Activated CD4-positive, alpha-beta T cell treated with anti-CD3 and anti-CD28 coated beads for 4 hours (primary cell): ENCODE results near the gene C12orf42.

ENCODE experiments used
- DNase-seq, 2 donors: peaks; one replicate each; pipeline ENCODE4 v3.0.0-alpha.2; 2020

C12orf42 gene

DNA sequence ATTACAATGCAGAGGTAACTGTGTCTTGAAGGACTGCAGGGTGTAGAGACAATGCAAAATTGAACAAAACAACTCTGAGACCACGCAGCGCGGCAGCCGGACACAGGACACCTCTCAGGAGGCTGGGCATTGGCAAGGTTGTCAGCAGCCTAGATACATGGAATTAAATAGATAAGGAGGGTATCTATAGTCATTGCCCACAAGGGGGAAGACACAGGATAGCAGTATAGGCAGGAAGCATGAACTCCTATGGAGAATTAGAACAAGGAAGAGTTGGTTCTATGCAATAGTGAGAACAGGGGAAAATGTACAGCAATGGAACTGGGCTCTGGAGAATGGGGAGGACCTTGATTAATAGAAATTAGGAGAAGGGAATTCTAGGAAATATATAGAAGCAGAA is 164.1 kb downstream of the C12orf42 start:
- DNase-seq, result no peak

DNA sequence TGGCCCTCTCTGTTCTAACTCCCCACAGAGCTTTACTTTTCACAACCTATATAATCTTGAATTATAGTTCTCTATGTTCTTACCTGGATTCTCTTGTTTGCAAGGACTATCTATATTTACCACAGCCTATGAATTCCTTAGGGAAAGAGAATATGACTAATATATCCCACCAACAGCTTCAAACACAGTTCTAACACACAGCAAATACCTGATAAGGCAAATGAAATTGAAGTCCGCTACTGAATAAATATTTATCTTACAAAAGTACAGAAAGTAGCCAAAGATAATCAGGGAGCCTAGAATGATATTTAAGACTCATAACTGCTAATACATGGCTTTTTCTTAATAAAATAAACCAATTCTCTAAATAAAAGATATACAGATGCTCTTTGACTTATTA is 165.1 kb downstream of the C12orf42 start:
- DNase-seq, result no peak

DNA sequence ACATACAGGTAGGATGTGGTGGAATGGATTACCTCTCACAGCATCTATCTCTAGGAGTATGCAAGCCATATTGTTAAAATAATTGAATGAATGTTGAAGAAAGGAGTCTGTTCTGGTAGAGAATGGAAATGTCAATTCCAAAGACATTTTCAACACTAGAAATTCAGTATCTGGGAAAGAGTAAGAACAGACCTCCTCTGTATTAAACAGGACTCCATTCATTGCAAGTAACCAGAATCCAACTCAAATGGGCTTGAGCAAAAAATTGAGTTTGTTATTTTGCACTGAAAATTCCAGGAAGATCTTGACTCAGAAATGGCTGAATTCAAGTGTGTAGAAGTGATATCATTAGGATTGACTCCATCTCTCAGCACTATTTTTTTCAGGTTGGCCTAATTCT is 168.1 kb downstream of the C12orf42 start:
- no peak for DNase-seq

DNA sequence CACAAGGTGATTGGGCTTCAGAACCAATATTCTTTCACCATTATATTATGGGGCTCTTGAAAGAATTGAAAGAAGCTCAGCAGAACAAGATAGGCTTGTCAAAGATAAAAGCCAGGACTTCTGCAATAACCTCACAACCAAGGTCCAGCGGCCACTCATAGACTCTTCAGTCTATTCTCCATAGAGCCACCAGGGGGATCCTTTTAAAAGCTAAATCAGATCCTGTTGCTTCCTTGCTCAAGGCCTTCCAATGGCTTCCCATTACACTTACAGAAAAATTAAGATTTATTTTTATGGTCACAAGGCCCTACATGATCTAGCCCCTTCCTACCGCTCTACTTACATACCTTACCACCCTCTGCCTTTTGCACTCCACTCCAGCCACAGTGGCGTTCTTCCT is 169.6 kb downstream of the C12orf42 start:
- DNase-seq, result no peak

DNA sequence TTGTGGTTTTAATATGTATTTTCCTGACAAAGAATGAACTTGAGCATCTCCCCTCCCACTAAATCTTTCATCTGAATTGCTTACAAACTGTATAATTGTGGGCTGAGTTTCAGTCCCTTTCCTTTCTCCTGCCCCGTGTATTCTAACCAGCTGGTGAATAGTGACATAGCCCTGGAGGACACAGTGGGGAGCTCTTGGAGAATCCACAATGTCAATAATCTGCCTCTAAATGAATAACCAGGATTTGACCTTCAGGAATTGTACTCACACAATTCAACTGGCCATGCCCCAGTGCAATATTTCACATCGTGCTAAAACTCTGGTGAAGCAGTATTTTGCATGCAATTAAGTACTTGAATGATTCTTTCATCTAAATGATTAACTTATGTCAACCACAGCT is 177.2 kb downstream of the C12orf42 start:
- DNase-seq, result no peak

DNA sequence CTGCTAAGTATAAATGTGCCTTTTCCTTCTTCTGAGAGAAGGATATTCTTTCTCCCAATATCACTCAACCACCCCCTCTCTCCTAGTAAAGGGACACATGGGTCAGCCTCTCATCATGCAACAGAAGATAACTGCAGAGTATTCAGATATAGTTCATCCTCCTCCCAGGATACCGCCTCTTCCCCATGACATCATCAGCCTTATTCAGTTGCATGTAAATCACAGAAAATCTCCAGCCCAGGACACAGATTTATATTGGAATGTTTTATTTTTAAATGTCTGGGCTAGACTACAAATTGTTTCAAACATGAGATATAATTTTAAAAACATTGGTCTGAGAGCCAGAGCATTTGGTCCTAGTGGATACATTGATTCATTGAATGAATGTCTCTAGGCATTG is 178.5 kb downstream of the C12orf42 start:
- no peak for DNase-seq

DNA sequence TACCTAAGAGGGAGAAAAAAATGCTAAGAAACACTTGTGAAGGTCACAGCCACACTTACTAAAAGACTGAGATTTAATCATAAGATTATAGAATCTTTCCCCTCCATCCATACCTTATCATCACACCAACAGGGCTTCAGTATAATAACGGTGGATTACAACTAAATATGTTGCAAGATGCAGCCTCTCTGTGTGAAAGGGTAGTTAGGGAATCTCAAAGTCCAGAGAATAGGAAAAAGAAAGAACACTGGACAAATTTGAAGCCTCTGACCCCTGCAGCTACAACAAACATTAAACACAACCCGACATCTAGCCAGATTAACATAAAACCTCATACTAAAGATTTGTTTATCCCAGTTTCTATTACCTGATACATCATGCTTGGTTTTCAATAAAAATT is 181.0 kb downstream of the C12orf42 start:
- DNase-seq, result no peak

DNA sequence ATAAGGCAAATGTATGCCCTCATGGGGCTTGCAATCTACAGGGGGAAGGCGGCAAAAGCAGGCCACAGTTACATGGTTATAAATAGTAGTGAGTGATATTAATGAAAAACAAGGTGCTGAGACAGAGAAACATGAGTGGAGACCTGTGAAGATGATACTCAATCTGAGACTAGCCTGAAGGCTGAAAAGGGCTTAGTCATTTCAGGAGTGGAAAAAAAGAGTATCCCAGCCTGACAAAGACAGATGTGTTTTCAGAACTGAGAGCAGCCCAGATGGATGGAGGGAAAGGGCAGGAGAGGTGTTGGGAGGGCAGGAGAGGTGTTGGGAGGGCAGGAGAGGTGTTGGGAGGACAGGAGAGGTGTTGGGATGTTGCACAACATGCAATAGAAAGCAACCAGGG is 181.9 kb downstream of the C12orf42 start:
- no peak for DNase-seq

DNA sequence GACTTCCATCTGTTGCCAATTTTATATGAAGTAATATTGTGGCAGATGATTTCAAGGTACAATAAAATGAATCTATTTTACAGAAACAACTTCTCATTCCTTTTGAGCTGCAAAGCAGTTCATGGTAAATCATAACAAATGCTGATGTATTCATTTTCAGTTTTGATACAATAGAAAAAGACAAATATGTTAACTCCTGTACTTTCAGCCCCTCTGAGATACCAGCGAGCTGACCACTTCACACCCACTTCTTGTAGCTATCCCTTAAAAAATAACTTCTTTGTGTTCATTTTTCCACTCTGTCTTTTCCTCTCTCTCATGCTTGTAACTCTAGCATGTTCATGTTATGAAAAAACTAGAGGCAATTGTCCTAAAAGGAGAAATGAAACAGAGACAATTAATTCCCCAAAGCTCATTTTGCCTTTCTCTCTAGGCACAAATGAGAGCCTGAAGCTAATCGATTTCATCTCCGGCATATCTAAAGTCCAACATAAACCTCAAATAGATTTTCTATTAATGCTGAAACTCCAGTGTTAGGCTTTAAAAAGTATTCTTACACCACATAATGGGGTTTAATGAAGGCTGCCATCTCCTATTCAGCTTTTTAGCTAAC is 182.9 kb downstream of the C12orf42 start:
- no peak for DNase-seq

DNA sequence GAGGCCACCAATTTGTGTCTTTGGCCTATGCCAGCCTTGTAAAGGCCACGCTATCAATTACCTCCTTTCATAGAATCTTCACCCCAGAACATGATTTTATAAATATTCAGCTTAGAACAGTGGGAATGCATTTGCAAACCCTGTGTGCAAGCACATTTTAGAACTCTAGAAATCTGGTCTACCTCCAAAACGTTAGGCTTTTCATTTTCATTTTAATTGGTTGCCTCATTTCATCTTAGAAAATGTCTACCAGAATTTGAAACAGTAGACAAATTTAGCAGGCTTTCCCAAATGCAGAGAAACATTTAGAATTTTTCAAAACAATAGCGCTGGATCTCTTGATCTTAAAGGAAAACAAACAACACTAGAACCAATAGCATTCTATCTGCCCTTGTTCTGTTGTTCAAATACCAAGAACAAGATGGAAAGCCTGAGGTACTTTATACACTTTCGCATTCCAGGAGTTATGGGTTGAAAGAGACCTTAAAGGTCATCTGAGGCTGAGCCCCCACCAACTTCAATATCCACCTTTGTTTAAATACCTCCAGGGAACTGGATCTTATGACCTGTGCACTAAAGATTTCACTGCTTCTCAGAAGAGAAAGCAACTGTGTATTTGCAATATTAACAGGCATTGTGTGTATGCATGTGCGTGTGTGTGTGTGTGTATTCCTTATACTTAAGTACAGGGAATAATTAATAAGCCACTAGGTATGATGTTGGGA is 185.1 kb downstream of the C12orf42 start:
- DNase-seq, result no peak

DNA sequence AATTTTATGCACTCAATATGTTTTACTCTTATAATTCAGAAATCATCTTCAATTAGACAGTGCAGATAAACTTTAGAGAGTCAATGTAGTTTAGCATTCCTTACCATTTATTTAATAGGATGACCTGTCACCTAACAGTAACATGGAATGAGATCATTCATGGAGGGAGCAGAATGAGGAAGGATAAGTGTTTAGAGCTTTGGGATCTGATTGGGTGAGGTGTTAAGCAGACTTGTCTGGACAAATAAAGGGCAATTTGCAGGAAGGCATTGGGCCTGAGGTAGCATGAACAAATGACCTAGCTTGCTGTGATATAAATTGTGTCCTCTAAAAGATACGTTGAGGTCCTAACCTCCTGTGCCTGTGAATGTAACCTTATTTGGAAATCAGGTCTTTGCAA is 187.4 kb downstream of the C12orf42 start:
- no peak for DNase-seq

DNA sequence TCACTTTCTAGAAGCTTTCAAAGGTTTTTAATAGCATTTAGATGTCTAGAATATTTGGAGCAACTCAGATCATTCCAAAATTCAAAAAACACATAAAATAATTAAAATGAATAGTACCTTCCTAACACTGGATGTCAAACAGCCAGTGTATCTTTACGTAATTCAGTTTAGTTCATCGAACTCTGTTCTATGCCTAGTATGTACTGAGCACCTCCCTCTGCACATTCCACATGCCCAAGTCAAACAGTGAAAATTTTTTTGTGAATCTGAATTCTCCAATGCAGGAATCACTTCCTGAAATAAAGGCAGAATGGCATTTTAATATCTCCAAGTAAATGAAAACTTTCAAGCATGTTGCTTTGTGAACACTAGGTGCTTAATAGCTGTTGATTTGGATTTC is 192.3 kb downstream of the C12orf42 start:
- DNase-seq, result no peak

DNA sequence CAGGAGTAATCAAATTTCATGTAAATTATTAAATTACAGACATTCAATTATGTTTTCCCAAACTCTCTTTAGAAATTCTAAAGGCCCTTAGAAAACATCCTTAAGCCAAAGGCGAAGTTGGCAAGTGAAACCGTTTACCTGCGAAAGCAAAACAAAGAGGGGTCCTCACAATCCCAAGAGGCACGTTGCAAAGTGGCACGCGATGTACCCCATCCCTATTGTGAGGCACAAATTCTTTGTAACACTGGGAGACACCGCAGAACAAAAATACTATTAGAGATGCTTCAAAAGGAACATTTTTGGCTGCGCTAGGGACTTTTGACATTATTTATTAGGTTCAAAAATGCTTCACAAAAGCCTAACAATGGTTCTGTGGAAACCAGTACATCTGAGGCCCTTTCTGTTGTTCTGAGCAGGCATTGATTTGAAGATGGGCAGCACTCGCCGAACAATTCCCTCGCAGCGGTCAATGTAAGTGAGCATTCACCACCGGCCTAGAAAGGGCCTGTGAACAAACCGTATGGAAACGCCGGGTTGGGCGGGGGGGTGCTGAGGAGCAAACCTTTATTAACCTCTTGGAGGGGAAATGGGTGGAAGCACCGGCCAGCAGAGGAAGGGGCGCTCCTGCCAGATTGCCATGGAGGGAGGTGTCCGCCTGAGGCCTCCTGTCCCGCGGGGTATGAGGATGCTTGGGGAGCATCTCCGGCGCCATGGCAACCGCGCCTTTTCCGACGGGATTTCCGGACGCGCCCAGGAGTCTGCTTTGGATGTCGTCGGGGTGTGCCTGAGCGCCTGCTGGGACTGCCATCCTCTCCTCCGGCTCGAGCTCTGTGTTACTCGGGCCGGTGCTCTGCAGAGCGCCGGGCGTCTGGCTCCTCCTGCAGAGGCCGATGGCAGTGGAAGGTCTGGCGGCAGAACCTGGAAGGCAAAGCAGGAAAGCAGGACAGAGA is 193.9 kb downstream of the C12orf42 start:
- no peak for DNase-seq

DNA sequence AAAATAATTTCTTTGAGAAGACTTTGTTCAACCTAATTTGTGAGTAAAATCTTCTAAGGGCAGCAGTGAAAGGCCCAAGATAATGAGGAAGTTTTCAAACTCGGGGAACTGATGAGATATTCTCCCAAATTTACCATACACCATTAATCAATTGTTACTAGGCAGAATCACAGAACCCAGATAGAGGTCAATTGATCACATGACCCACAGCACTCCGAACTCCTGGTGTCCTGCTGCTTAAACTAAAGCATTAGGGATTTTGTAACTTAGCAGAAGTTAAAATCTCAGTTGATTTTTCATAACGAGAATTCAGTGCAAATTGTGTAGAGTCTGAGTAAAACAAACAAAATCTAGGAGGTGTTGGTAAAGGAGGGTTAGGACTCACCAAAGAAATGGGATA is 207.8 kb downstream of the C12orf42 start:
- no peak for DNase-seq

DNA sequence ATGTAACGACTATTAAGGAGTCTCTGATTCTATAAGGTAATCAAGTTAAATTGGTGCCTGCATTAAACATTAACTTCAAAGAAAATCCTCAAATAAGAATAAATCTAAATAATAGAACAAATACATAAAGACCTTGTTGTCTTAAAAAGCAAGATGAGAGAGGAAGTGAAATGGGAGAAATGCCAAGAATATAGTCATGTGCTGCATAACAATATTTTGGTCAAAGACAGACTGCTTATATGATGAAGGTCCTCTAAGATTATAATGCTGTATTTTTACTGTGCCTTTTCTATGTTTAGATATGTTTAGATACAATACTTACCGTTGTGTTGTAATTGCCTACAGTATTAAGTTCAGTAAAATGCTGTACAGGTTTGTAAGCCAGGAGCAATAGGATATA is 213.6 kb downstream of the C12orf42 start:
- no peak for DNase-seq

DNA sequence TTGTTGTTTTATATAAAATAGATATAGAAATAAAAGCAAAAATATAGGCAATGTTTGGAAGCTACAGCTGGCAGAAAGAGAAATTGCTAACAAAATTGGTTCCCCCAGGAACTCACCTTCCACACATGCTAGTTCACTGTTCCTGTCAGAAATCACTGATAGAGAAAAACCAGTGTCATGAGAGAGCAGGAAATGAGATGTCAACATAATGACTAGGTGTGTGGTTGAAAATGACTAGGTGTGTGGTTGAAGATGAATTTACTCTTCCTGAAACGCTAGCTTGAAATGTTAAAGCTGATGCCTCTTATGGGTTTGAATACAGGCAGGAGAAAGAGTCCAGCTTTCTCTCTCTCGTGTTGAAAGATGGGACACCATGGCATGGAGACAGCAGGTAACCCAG is 216.3 kb downstream of the C12orf42 start:
- DNase-seq, result no peak

DNA sequence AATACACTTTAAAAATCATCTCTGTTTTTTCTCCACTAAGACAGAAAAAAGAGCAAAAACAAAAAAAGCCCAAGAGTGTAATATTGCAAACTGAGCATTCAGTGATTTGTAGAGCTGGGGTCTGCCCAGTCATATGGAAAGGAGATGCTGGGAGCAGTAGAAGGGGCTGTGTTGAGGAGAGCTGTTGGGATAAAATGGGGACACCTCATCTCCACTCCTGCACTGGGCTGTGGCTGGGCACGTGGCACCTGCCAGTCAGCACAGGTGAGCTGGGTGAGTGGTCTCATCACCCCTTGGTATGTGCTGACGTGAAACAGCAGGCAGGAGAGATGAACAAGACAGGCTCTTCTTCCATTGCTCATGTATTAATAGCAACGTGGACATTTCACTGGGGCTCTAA is 217.4 kb downstream of the C12orf42 start:
- DNase-seq, result no peak

DNA sequence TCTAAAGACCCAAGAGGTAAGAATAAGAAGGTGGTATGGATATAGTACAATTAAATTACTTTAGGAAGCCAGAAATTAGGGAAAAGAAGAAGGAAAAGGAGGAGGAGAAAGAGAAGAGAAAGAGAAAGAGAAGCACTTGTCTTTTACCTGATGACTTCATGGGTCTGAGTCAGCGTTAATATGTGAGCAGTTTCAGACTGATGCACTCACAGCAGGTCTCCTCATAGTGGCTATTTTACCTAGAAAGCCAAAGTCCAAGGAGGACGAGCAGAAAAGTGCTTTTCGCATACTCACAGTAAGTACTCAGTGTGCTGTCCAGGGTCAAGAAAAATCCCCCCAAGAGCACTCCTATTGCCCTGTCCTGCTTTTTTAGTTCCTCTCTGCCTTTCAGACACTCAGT is 222.1 kb downstream of the C12orf42 start:
- no peak for DNase-seq

DNA sequence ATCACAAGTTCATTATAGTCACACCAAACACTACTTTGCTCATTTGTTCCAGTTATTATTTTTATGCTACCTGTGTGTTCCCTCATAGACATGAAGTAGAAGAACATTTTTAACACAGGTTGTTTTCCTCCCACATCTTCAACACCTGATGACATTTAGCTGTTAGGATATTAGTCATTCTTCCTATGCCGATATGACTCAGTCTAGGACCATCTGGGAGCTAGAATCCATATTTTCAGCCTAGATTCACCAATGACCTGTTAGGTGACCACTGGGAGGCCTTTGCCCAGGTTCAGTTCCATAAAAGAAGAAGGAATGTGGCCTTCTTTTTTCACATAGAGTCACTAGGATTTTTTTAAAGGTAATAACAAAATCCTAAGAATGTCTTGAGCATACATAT is 222.8 kb downstream of the C12orf42 start:
- DNase-seq, result no peak

DNA sequence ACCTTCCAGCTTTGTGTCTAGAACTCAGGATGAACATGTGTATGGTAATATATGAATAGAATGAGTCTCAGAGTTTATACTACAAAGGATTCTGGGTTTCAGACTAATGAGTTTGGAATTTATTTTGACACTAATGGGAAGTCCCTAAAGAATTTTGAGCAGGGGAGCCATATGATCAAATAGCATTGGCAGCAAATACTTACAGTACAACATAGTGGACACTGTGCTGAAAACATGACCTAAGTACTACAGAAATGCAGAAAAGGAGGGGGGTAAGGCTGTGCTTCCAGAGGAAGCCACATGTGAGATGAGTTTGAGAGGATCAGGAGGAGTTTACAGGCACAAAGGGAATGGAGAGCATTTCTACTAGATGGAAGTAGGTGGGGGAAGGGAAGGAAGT is 225.8 kb downstream of the C12orf42 start:
- DNase-seq, result no peak

DNA sequence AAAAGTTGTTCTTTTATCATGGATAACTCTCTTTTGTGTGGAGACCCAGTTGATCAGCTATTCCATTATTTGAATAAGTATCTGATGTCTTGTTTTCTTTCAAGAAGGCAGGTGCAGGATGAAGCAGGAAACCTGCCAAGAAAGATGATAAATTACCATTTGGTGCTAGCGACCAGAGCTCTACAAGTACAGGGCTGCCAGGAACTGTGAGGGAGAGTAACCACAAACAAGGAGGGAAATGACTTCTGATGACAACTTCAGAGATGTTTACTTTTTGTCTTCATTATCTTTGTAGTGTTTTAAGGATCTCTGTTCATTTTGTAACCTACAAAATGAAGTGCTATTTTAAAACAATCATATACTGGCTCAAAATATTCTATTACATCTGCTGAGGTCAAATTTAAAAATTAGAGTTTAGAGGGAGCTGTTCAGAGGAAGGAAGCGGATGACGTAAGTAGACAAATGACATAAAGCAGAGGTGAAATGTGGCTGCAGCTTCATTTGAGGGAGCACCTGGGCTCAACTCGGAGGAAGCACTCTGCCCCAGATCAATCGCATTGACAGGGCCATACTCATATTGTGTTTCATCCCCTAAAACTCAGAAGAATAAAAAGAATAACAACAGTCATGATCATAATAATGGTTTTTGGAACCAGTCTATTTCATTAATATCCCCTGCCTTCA is 226.8 kb downstream of the C12orf42 start:
- DNase-seq, result no peak

DNA sequence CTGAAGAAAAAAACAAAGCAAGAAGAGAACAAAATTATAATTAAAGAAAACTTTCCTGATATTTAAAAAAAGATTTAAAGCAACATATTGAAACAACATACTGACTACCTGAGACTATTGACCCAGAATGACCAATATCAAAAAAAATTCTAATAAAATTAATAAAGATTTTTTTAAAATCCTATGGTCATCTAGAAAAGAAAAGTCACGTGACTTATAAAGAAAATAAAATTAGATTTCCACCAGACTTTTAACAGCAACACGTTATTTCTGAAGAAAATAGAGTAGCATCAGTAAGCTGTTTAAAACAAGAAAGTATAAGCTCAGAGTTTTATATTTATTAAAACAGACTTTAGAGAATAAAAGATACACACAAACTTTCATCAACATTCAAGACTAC is 238.0 kb downstream of the C12orf42 start:
- no peak for DNase-seq
